Cardiac muscle cell (in vitro differentiated cells and primary cell): ENCODE results near the gene AKR1C2. TPM values are rescaled to one million over a fixed set of nuclear protein-coding genes. Genes with fewer than 3 reads are reported as not detected.
A peak's percentile ranks its signal among the peaks of the same experiment; 100 is the strongest.
"Not testable (repeated sequence)": the region's sequence is repeated elsewhere in the genome, so short reads cannot be mapped to it uniquely, and the experiment has no call there.

Experiments used
- DNase-seq, 2 donors: peaks; one replicate each; pipeline versions ENCODE4 v3.0.0 to v3.0.0-alpha.2; 2010 to 2017; ENCODE audit warnings: low read depth in 1 of 2, low spot score in 1 of 2
- H3K27ac ChIP-seq: fragments of 200-600 bp; sonication (generic); 2 replicates; pipeline ENCODE4 v1.5.1; 2016
- H3K27me3 ChIP-seq: fragments of 200-600 bp; sonication (generic); 2 replicates; pipeline ENCODE4 v1.6.0; 2016; ENCODE audit warnings: control low read depth
- H3K36me3 ChIP-seq: fragments of 200-600 bp; sonication (generic); 2 replicates; pipeline ENCODE4 v1.5.1; 2016; ENCODE audit warnings: control low read depth
- H3K4me1 ChIP-seq: fragments of 200-600 bp; sonication (generic); 2 replicates; pipeline ENCODE4 v1.8.1; 2017; ENCODE audit warnings: low read depth, mild to moderate bottlenecking, mixed run types
- H3K4me3 ChIP-seq: fragments of 200-600 bp; sonication (generic); 2 replicates; pipeline ENCODE4 v1.5.1; 2016; ENCODE audit warnings: mild to moderate bottlenecking
- H3K9me3 ChIP-seq: fragments of 200-600 bp; sonication (generic); 2 replicates; pipeline ENCODE4 v1.5.1; 2017; ENCODE audit warnings: low read depth, mild to moderate bottlenecking, control low read depth
- polyA plus RNA-seq: library from polyadenylated mRNA; unstranded; fragments of >200 nt; fragmentation: Nextera tagmentation; extraction: Ambion mirVana; gene quantifications from 2 replicates; pipeline ENCODE4 v1.2.1, GENCODE V29; 2016
- total RNA-seq: library from RNA; depleted of rRNA; stranded (reverse); fragments of >200 nt; gene quantifications from 2 replicates; pipeline ENCODE4 v1.2.3, GENCODE V29; 2016
- TF ChIP-seq, protein P1 (sequence below): IDR thresholded peaks from 2 replicates; pipeline ENCODE4 v1.5.1; 2012; ENCODE audit warnings: low read depth, mild to moderate bottlenecking, low read length

Gene AKR1C2
- total RNA-seq (0.39 and 1.0 TPM in 2 replicates), polyA plus RNA-seq (4.7 and 7.1 TPM in 2 replicates)

- H3K36me3 ChIP-seq, H3K27me3 ChIP-seq, H3K4me1 ChIP-seq, H3K27ac ChIP-seq, H3K9me3 ChIP-seq: not testable (repeated sequence)
- peak in 1 of 2 donors; percentile 36 for DNase-seq
- H3K4me3 ChIP-seq, result peak within 1 kb of the TSS; percentile 6
Measured at GRCh38 chr10:5003127-5004029, at the start of gene AKR1C2. Gene AKR1C2, minus strand, starts transcription at chr10:5003857. Its CDS starts 22 bp downstream, at chr10:5003835.

DNA sequence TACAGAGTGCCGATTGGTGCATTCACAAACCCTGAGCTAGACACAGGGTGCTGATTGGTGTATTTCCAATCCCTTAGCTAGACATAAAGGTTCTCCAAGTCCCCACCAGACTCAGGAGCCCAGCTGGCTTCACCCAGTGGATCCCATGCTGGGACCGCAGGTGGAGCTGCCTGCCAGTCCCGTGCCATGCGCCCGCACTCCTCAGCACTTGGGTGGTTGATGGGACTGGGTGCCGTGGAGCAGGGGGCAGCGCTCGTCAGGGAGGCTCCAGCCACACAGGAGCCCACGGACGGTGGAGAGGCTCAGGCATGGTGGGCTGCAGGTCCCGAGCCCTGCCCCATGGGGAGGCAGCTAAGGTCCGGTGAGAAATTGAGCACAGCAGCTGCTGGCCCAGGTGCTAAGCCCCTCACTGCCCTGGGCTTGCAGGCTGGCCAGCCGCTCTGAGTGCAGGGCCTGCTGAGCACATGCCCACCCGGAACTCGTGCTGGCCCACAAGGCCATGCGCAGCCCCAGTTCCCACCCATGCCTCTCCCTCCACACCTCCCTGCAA is 49.4 kb upstream of the AKR1C2 start:
- H3K9me3 ChIP-seq, H3K27ac ChIP-seq, DNase-seq, H3K4me1 ChIP-seq, H3K27me3 ChIP-seq, H3K36me3 ChIP-seq, H3K4me3 ChIP-seq: not testable (repeated sequence)

GRCh38 chr10:5047912-5048628 is 44.4 kb upstream of the AKR1C2 start:
- Histone ChIP-seq H3K27ac (no peak overlapping the region), H3K9me3 (no peaks in the 10 kb centered on the region), H3K36me3 (no peaks in the 10 kb centered on the region), H3K27me3 (no peaks in the 10 kb centered on the region), H3K4me1 (no peaks in the 10 kb centered on the region), H3K4me3 (no peak overlapping the region)
- DNase-seq, result peak in 1 of 2 donors; percentile 17
- TF ChIP-seq, protein P1, sequence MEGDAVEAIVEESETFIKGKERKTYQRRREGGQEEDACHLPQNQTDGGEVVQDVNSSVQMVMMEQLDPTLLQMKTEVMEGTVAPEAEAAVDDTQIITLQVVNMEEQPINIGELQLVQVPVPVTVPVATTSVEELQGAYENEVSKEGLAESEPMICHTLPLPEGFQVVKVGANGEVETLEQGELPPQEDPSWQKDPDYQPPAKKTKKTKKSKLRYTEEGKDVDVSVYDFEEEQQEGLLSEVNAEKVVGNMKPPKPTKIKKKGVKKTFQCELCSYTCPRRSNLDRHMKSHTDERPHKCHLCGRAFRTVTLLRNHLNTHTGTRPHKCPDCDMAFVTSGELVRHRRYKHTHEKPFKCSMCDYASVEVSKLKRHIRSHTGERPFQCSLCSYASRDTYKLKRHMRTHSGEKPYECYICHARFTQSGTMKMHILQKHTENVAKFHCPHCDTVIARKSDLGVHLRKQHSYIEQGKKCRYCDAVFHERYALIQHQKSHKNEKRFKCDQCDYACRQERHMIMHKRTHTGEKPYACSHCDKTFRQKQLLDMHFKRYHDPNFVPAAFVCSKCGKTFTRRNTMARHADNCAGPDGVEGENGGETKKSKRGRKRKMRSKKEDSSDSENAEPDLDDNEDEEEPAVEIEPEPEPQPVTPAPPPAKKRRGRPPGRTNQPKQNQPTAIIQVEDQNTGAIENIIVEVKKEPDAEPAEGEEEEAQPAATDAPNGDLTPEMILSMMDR, result no peak

DNA sequence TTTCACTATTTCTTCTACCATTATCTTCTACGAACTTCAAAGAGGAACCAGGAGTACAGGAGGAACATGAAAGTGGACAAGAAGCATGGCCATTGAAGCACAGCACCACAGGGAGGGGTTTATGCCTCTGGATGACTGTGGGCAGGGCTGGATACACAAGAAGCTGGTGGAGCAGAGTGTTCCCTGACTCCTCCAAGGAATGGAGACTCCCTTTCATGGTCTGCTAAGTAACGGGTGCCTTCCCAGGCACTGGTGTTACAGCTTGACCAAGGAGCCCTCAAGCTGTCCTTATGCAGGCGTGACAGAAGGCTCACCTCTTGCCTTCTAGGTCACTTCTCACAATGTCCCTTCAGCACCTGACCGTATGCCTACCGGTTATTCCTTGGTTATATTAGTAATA is 43.4 kb upstream of the AKR1C2 start:
- H3K9me3 ChIP-seq, H3K27me3 ChIP-seq, H3K36me3 ChIP-seq, H3K27ac ChIP-seq, H3K4me3 ChIP-seq, DNase-seq, H3K4me1 ChIP-seq: not testable (repeated sequence)

DNA sequence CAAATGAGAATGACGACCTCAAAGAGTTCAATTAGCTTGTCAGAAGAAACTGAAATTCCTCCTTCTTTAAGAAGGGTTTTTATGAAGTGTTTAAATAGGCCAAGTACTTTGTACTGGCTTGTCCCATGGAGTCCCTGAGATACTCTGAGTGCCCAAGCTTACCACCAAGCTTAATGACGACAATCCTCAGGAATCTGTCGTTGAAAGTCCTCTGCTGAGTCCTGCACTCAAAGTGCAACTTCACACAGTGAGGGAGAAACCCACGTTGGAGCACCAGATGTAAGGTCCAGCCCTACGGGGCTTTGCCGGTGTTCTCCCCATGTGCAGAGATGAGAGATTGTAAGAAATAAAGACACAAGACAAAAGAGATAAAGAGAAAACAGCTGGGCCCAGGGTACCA is 42.8 kb upstream of the AKR1C2 start:
- no peak overlapping the region for H3K4me3 ChIP-seq
- H3K9me3 ChIP-seq, result no peaks in the 10 kb centered on the region
- TF ChIP-seq, protein P1, result no peak
- no peaks in the 10 kb centered on the region for H3K36me3 ChIP-seq
- no peak overlapping the region for H3K27ac ChIP-seq
- DNase-seq, result no peak
- no peaks in the 10 kb centered on the region for H3K4me1 ChIP-seq
- H3K27me3 ChIP-seq, result no peaks in the 10 kb centered on the region

GRCh38 chr10:5045095-5045494 is 41.4 kb upstream of the AKR1C2 start:
- TF ChIP-seq, protein P1, result no peak
- Histone ChIP-seq H3K27me3 (no peaks in the 10 kb centered on the region), H3K36me3 (no peaks in the 10 kb centered on the region), H3K27ac (no peak overlapping the region), H3K4me3 (no peak overlapping the region), H3K4me1 (no peaks in the 10 kb centered on the region), H3K9me3 (no peaks in the 10 kb centered on the region)
- DNase-seq, result no peak

- Histone ChIP-seq H3K27me3 (no peaks in the 10 kb centered on the region), H3K27ac (no peak overlapping the region), H3K4me3 (no peak overlapping the region), H3K9me3 (no peaks in the 10 kb centered on the region), H3K36me3 (no peaks in the 10 kb centered on the region), H3K4me1 (no peaks in the 10 kb centered on the region)
- peak in 1 of 2 donors; percentile 69 for DNase-seq
- TF ChIP-seq, protein P1, result no peak
Measured at GRCh38 chr10:5043716-5044115, 40.1 kb upstream of the AKR1C2 start.
